Neural cell (in vitro differentiated cells): ENCODE data around the gene ATP11C.

Source experiments
- EZH2 ChIP-seq: fragments of 200-600, 300-800 bp; shearing (Covaris generic), sonication (generic); IDR thresholded peaks from 2 replicates; pipeline ENCODE4 v1.6.1; 2014; ENCODE audit warnings: antibody characterized with exemption, low read length, borderline replicate concordance, mild to moderate bottlenecking; ENCODE audit not compliant: insufficient read depth, poor library complexity, severe bottlenecking
- POLR2AphosphoS5 ChIP-seq: IDR thresholded peaks from 2 replicates; pipeline ENCODE4 v1.6.1; 2012
- RAD21 ChIP-seq: fragments of 450-650 bp; conservative IDR thresholded peaks from 2 replicates; pipeline ENCODE4 v1.6.1; 2014; ENCODE audit warnings: antibody characterized with exemption, mild to moderate bottlenecking, moderate library complexity
- TF ChIP-seq, protein P1 (sequence below): fragments of 450-650 bp; IDR thresholded peaks from 2 replicates; pipeline ENCODE4 v1.5.1; 2014; ENCODE audit warnings: antibody characterized with exemption, mild to moderate bottlenecking, moderate library complexity; ENCODE audit not compliant: poor library complexity, severe bottlenecking

GRCh38 chrX:139842326-139843185, 90.3 kb downstream of the ATP11C start:
- no peak for TF ChIP-seq EZH2
- TF ChIP-seq, protein P1, sequence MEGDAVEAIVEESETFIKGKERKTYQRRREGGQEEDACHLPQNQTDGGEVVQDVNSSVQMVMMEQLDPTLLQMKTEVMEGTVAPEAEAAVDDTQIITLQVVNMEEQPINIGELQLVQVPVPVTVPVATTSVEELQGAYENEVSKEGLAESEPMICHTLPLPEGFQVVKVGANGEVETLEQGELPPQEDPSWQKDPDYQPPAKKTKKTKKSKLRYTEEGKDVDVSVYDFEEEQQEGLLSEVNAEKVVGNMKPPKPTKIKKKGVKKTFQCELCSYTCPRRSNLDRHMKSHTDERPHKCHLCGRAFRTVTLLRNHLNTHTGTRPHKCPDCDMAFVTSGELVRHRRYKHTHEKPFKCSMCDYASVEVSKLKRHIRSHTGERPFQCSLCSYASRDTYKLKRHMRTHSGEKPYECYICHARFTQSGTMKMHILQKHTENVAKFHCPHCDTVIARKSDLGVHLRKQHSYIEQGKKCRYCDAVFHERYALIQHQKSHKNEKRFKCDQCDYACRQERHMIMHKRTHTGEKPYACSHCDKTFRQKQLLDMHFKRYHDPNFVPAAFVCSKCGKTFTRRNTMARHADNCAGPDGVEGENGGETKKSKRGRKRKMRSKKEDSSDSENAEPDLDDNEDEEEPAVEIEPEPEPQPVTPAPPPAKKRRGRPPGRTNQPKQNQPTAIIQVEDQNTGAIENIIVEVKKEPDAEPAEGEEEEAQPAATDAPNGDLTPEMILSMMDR: no peak
- no peak for TF ChIP-seq RAD21
- TF ChIP-seq POLR2AphosphoS5: no peak
